ENCODE data around the gene SDHB. TPM values are rescaled to one million over a fixed set of nuclear protein-coding genes. Genes with fewer than 3 reads are reported as not detected.

SDHB gene
- total and polyA plus RNA-seq, 2 donors from 2014 or later: 92.0 to 313 TPM

GRCh38 chr1:16996845-16997244, 57.0 kb downstream of the SDHB start:
- H3K27me3 ChIP-seq (ENCODE audit: control insufficient read depth, insufficient read depth, low read length): no peaks in the 10 kb centered on the region
- TF ChIP-seq CTCF (IDR thresholded peaks at IDR 0.05; ENCODE audit: borderline replicate concordance, extremely low read depth, insufficient read depth): no peak
- no peak overlapping the region for H3K27ac ChIP-seq (ENCODE audit: low read depth in 2 of 2, low read length in 2 of 2)
- no peaks in the 10 kb centered on the region for H3K9me3 ChIP-seq (ENCODE audit: control insufficient read depth in 2 of 3, insufficient read depth in 1 of 3, low read length in 3 of 3)
- no peaks in the 10 kb centered on the region for H3K4me1 ChIP-seq (ENCODE audit: control insufficient read depth in 2 of 3, insufficient read depth in 2 of 3, low read depth in 1 of 3, low read length in 3 of 3)
- FAIRE-seq (no peak), DNase-seq (no peak)
- no peak overlapping the region for H3K9ac ChIP-seq (ENCODE audit: low read length in 3 of 3)
- intact Hi-C loops (cut with DNase I): no loop called here
- peaks cover 0 to 9% (median 2%) of the 10 kb centered on the region in 3 donors for H3K36me3 ChIP-seq (ENCODE audit: control insufficient read depth in 2 of 3, insufficient read depth in 3 of 3, low read length in 3 of 3)
- no peak overlapping the region for H3K4me3 ChIP-seq (ENCODE audit: low read length in 3 of 3)

- intact Hi-C loops (cut with DNase I): no loop called here
- no peaks in the 10 kb centered on the region for H3K27me3 ChIP-seq (ENCODE audit: control insufficient read depth, insufficient read depth, low read length)
- no peak for FAIRE-seq
- H3K27ac ChIP-seq (ENCODE audit: low read depth in 2 of 2, low read length in 2 of 2): no peak overlapping the region
- no peak overlapping the region for H3K4me3 ChIP-seq (ENCODE audit: low read length in 3 of 3)
- H3K4me1 ChIP-seq (ENCODE audit: control insufficient read depth in 2 of 3, insufficient read depth in 2 of 3, low read depth in 1 of 3, low read length in 3 of 3): no peaks in the 10 kb centered on the region
- H3K9ac ChIP-seq (ENCODE audit: low read length in 3 of 3): no peak overlapping the region
- no peaks in the 10 kb centered on the region for H3K9me3 ChIP-seq (ENCODE audit: control insufficient read depth in 2 of 3, insufficient read depth in 1 of 3, low read length in 3 of 3)
- peaks cover 0 to 8% (median 0%) of the 10 kb centered on the region in 3 donors for H3K36me3 ChIP-seq (ENCODE audit: control insufficient read depth in 2 of 3, insufficient read depth in 3 of 3, low read length in 3 of 3)
- DNase-seq: no peak
- TF ChIP-seq CTCF (IDR thresholded peaks at IDR 0.05; ENCODE audit: borderline replicate concordance, extremely low read depth, insufficient read depth): no peak
Observed at GRCh38 chr1:16993521-16994038, 60.3 kb downstream of the SDHB start.

GRCh38 chr1:16992675-16993074, 61.2 kb downstream of the SDHB start:
- no peak overlapping the region for H3K27ac ChIP-seq (ENCODE audit: low read depth in 2 of 2, low read length in 2 of 2)
- H3K27me3 ChIP-seq (ENCODE audit: control insufficient read depth, insufficient read depth, low read length): no peaks in the 10 kb centered on the region
- no peak for FAIRE-seq
- no peak overlapping the region for H3K4me3 ChIP-seq (ENCODE audit: low read length in 3 of 3)
- intact Hi-C loops (cut with DNase I): no loop called here
- no peak overlapping the region for H3K9ac ChIP-seq (ENCODE audit: low read length in 3 of 3)
- H3K36me3 ChIP-seq (ENCODE audit: control insufficient read depth in 2 of 3, insufficient read depth in 3 of 3, low read length in 3 of 3): peaks cover 0 to 11% (median 3%) of the 10 kb centered on the region in 3 donors
- DNase-seq: no peak
- H3K9me3 ChIP-seq (ENCODE audit: control insufficient read depth in 2 of 3, insufficient read depth in 1 of 3, low read length in 3 of 3): no peaks in the 10 kb centered on the region
- no peak for TF ChIP-seq CTCF (IDR thresholded peaks at IDR 0.05; ENCODE audit: borderline replicate concordance, extremely low read depth, insufficient read depth)
- H3K4me1 ChIP-seq (ENCODE audit: control insufficient read depth in 2 of 3, insufficient read depth in 2 of 3, low read depth in 1 of 3, low read length in 3 of 3): no peaks in the 10 kb centered on the region

- no peaks in the 10 kb centered on the region for H3K27me3 ChIP-seq (ENCODE audit: control insufficient read depth, insufficient read depth, low read length)
- FAIRE-seq: no peak
- no peak overlapping the region for H3K4me3 ChIP-seq (ENCODE audit: low read length in 3 of 3)
- H3K9me3 ChIP-seq (ENCODE audit: control insufficient read depth in 2 of 3, insufficient read depth in 1 of 3, low read length in 3 of 3): no peaks in the 10 kb centered on the region
- H3K4me1 ChIP-seq (ENCODE audit: control insufficient read depth in 2 of 3, insufficient read depth in 2 of 3, low read depth in 1 of 3, low read length in 3 of 3): no peaks in the 10 kb centered on the region
- no peak for DNase-seq
- intact Hi-C loops (cut with DNase I): no loop called here
- H3K36me3 ChIP-seq (ENCODE audit: control insufficient read depth in 2 of 3, insufficient read depth in 3 of 3, low read length in 3 of 3): peaks cover 0 to 11% (median 3%) of the 10 kb centered on the region in 3 donors
- no peak overlapping the region for H3K9ac ChIP-seq (ENCODE audit: low read length in 3 of 3)
- no peak overlapping the region for H3K27ac ChIP-seq (ENCODE audit: low read depth in 2 of 2, low read length in 2 of 2)
- TF ChIP-seq CTCF (IDR thresholded peaks at IDR 0.05; ENCODE audit: borderline replicate concordance, extremely low read depth, insufficient read depth): no peak
Observed at GRCh38 chr1:16992102-16992501, 61.7 kb downstream of the SDHB start.

Measured in kidney (tissue), 14 donors.